ENCODE data around the gene TRPM4. TPM values are rescaled to one million over a fixed set of nuclear protein-coding genes. Genes with fewer than 3 reads are reported as not detected.

The TRPM4 gene
- total RNA-seq, 2 experiments from 2014 or later: 0.40 to 0.54 TPM

DNA sequence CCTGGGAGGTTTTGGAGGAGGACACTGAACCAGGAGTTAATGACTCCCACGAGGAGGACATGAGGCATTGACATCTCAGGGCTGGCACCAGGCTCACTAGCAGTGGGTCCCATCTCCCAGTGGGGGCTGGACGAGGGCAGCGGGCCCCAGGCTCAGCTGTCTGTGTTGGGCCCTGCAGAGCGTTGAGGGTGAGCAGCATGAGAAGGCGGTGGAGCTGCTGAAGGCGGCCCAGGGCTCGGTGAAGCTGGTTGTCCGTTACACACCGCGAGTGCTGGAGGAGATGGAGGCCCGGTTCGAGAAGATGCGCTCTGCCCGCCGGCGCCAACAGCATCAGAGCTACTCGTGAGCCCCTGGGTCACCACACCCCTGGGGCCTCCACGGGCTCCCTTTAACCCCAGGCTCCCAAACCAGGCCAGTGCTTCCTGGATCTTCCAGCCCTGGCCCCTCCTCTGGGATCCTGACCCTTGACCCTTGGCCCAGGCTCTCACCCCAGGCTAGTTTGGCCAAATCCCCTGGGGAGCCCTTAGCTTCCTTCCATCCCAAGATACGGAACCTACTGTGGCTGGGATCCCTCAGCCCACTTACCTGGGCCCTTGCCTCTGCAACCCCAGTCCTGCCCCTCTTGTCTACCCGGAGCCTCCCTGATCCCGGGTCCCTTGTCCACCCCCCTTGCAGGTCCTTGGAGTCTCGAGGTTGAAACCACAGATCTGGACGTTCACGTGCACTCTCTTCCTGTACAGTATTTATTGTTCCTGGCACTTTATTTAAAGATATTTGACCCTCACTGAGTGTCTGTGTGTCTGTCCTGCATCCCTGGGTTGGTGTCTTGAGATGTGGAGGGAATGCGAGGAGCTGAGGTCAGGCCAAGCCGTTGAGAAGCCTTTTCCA, 39.7 kb upstream of the TRPM4 start:
- peaks cover 6% of the 10 kb centered on the region for H3K36me3 Mint-ChIP-seq (ENCODE audit: low read depth)
- POLR2A ChIA-PET: interaction anchor here (1.2 to 2.1 kb wide), 5 partner anchors 9 to 90 kb away, joined by 3 to 11 read pairs (median 3); no protein-coding TSS in a partner anchor
- intact Hi-C loops (cut with micrococcal nuclease): no loop called here
- no peaks in the 10 kb centered on the region for H3K9me3 Mint-ChIP-seq
- peak overlapping the region; percentile 88 for H3K4me3 Mint-ChIP-seq
- H3K27me3 Mint-ChIP-seq: peaks cover 10% of the 10 kb centered on the region
- DNase-seq: no peak
- peaks cover 31% of the 10 kb centered on the region for H3K4me1 Mint-ChIP-seq (ENCODE audit: low read depth)
- TF ChIP-seq, protein P1, sequence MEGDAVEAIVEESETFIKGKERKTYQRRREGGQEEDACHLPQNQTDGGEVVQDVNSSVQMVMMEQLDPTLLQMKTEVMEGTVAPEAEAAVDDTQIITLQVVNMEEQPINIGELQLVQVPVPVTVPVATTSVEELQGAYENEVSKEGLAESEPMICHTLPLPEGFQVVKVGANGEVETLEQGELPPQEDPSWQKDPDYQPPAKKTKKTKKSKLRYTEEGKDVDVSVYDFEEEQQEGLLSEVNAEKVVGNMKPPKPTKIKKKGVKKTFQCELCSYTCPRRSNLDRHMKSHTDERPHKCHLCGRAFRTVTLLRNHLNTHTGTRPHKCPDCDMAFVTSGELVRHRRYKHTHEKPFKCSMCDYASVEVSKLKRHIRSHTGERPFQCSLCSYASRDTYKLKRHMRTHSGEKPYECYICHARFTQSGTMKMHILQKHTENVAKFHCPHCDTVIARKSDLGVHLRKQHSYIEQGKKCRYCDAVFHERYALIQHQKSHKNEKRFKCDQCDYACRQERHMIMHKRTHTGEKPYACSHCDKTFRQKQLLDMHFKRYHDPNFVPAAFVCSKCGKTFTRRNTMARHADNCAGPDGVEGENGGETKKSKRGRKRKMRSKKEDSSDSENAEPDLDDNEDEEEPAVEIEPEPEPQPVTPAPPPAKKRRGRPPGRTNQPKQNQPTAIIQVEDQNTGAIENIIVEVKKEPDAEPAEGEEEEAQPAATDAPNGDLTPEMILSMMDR (IDR thresholded peaks at IDR 0.05): no peak
- peak overlapping the region; percentile 91 for H3K27ac Mint-ChIP-seq
- no peak for ATAC-seq
- CTCF ChIA-PET: interaction anchor here (1.4 to 5.3 kb wide), 5 partner anchors 12 to 125 kb away, joined by 3 to 41 read pairs (median 7); partner anchors contain the start of genes GYS1 and RUVBL2

DNA sequence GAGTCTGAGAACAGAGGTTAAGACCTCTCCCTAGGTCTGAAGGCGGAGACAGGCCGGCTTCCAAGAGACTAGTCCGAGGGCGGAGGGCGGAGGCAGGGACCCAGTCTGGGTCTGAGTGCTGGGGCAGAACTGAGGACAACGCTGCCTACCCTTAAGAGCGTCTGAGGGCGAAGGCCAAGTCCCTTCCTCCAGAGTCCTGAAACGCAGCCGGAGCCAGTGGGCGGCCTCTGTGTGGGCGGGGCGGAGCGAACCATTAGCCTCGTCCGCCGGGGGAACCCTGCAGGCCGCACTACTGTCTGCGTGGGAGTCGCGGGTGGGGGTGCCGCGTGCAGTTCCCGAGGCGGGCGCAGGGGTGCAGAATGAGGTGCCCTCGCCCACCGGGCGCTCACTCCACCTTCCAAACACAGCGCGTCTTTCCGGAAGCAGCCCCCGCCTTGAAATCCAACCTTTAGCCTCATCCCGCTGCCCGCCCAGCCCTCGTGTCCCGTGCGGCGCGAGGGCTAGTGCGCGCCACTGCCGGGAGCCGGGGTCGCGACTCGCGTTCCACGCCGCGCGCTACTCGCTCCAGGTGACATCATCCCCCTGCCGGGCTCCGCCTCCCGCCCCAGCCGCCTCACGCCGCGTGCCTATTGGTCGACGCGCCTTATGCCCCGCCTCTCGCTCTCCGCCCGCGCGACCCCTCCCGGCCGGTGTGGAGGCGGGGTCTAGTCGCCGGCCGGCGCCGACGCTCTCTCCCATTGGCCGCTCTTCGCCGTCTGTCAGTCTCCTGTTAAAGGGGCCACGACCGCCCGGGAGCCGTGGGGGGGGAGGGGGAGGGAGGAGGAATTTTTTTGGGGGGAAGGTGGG, 38.8 kb upstream of the TRPM4 start, which contains the start of gene C19orf73:
Gene C19orf73, minus strand, starts transcription at position 579 of the 846 bp plus-strand sequence. Its CDS starts 121 bp downstream, at position 458.
- no peaks in the 10 kb centered on the region for H3K9me3 Mint-ChIP-seq
- ChIA-PET POLR2A (interaction anchor here (1.2 to 2.1 kb wide), 4 partner anchors 9 to 21 kb away, joined by 3 to 11 read pairs (median 6); no protein-coding TSS in a partner anchor), CTCF (interaction anchor here (1.4 to 5.3 kb wide), 4 partner anchors 13 to 126 kb away, joined by 3 to 41 read pairs (median 5); partner anchors contain the start of genes GYS1 and RUVBL2)
- TF ChIP-seq, protein P1 (IDR thresholded peaks at IDR 0.05): no peak
- DNase-seq (peak; percentile 95), ATAC-seq (peak; percentile 89)
- H3K27me3 Mint-ChIP-seq: peaks cover 10% of the 10 kb centered on the region
- intact Hi-C loops (cut with micrococcal nuclease): no loop called here
- H3K27ac Mint-ChIP-seq: peak within 1 kb of the TSS; percentile 91
- H3K36me3 Mint-ChIP-seq (ENCODE audit: low read depth): peaks cover 6% of the 10 kb centered on the region
- H3K4me3 Mint-ChIP-seq: peak within 1 kb of the TSS; percentile 88
- peaks cover 28% of the 10 kb centered on the region for H3K4me1 Mint-ChIP-seq (ENCODE audit: low read depth)

DNA sequence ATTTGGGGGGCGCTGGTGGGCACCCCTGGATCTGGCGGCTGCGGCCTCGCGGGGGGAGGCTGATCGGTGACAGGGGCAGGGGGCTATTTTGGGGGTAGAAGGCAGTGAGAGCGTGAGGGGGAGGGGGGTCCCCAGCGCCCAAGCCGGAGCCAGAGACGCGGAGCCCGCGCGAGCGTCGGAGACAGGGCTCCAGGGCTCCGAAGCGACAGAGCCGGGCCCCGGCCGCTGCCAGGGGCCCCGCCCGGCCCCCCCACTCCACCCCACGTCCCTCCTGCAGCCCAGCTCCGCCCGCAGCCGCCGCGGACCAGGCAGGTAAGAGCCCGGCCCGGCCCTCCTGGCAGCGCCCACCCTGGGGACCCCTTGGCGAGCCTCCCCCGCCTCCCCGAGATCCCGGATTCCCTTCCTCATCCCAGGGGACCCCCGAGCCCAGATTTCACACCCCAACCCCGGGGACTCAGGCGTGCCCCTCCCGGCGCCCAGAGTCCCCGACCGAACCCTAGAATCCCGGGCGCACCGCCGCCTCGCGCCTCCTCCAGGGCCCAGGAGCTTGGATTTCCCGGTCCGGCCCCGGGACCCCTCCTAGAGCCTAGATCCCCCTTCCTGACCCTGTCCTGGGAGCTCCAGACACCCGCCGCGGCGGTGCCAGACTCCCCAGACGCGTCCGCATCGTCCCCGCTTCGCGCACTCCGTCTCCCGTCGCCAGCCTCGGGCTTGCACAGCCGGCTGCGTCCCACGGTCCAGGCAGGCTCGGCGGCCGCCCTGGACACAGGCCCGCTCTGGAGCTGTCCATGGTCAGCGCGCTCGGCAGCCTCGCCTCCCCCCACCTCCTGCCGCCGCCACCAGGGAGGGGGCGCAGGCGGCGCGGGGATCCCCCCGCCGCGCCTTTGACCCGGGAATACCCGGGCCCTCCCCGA, 37.9 kb upstream of the TRPM4 start, which contains the start of gene PPFIA3:
Gene PPFIA3, plus strand, starts transcription at position 134 of the 914 bp plus-strand sequence. CDS start 8,330 bp downstream, outside the sequence.
- ChIA-PET POLR2A (interaction anchor here (1.2 to 1.6 kb wide), 4 partner anchors 9 to 25 kb away, joined by 3 to 6 read pairs (median 4); no protein-coding TSS in a partner anchor), CTCF (interaction anchor here (0.7 to 2.1 kb wide), 6 partner anchors 11 to 289 kb away, joined by 3 to 9 read pairs (median 4); no protein-coding TSS in a partner anchor)

DNA sequence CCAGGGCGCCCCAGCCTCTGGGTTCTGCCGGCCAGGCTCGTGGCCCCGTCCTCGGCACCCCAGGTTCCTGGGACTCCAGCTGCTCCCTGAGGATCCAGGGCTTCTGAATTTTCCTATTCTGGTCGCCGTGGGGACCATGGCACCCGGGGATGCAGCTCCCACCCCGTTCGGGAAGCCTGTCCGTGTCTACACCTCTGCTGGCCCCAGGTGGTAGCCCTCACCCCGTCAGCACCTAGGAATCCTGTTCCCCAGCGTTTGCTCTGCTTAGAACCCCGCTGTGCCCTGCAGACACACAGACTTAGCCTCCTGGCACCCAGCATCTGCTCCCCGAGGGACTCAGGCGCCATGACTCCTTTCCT, 37.3 kb upstream of the TRPM4 start:
- DNase-seq (no peak), ATAC-seq (no peak)
- intact Hi-C loops (cut with micrococcal nuclease): no loop called here
- no peak overlapping the region for H3K27ac Mint-ChIP-seq
- peak overlapping the region; percentile 49 for H3K4me3 Mint-ChIP-seq
- peaks cover 22% of the 10 kb centered on the region for H3K4me1 Mint-ChIP-seq (ENCODE audit: low read depth)
- POLR2A ChIA-PET: interaction anchor here (1.0 to 1.6 kb wide), 5 partner anchors 8 to 26 kb away, joined by 3 to 6 read pairs (median 3); no protein-coding TSS in a partner anchor
- TF ChIP-seq, protein P1 (IDR thresholded peaks at IDR 0.05): no peak
- no peaks in the 10 kb centered on the region for H3K9me3 Mint-ChIP-seq
- H3K36me3 Mint-ChIP-seq (ENCODE audit: low read depth): peaks cover 6% of the 10 kb centered on the region
- H3K27me3 Mint-ChIP-seq: peaks cover 10% of the 10 kb centered on the region
- CTCF ChIA-PET: interaction anchor here (1.1 to 2.1 kb wide), 6 partner anchors 12 to 289 kb away, joined by 3 to 9 read pairs (median 4); no protein-coding TSS in a partner anchor

More for the DNA sequence above, 37.9 kb upstream of the TRPM4 start, which contains the start of gene PPFIA3:
- H3K9me3 Mint-ChIP-seq: no peaks in the 10 kb centered on the region
- ATAC-seq (no peak), DNase-seq (no peak)
- TF ChIP-seq, protein P1 (IDR thresholded peaks at IDR 0.05): no peak
- H3K27ac Mint-ChIP-seq: peak within 1 kb of the TSS; percentile 91
- peaks cover 10% of the 10 kb centered on the region for H3K27me3 Mint-ChIP-seq
- H3K36me3 Mint-ChIP-seq (ENCODE audit: low read depth): peaks cover 6% of the 10 kb centered on the region
- intact Hi-C loops (cut with micrococcal nuclease): no loop called here
- peaks cover 25% of the 10 kb centered on the region for H3K4me1 Mint-ChIP-seq (ENCODE audit: low read depth)
- peak within 1 kb of the TSS; percentile 88 for H3K4me3 Mint-ChIP-seq
